Large intestine (tissue), 3 donors: ENCODE measurements around the gene GRAMD1B. TPM values are rescaled to one million over a fixed set of nuclear protein-coding genes. Genes with fewer than 3 reads are reported as not detected.
"Not testable (repeated sequence)": the region's sequence is repeated elsewhere in the genome, so short reads cannot be mapped to it uniquely, and the experiment has no call there.

Experiments
- DNase-seq, 2 donors: peaks; one replicate each; pipeline versions ENCODE4 v3.0.0 to v3.0.0-alpha.2; 2013
- H3K27ac ChIP-seq: one replicate; pipeline ENCODE4 v1.5.1; 2013; ENCODE audit warnings: low read length
- H3K27me3 ChIP-seq: 2 replicates; pipeline ENCODE4 v1.6.1; 2013; ENCODE audit warnings: low read length; ENCODE audit not compliant: control insufficient read depth, insufficient read depth
- H3K36me3 ChIP-seq: 2 replicates; pipeline ENCODE4 v1.6.1; 2013; ENCODE audit warnings: low read length; ENCODE audit not compliant: control insufficient read depth, insufficient read depth
- H3K4me1 ChIP-seq: one replicate; pipeline ENCODE4 v1.6.1; 2013; ENCODE audit warnings: low read length; ENCODE audit not compliant: control insufficient read depth, insufficient read depth
- H3K4me3 ChIP-seq: one replicate; pipeline ENCODE4 v1.5.1; 2013; ENCODE audit warnings: low read length
- H3K9me3 ChIP-seq: one replicate; pipeline ENCODE4 v1.6.1; 2013; ENCODE audit warnings: mild to moderate bottlenecking, low read depth, low read length, moderate library complexity; ENCODE audit not compliant: control insufficient read depth
- WGBS: methylation state at CpG from one replicate; pipeline ENCODE4 v1.1.5; 2013; ENCODE audit warnings: low lambda C conversion rate; ENCODE audit not compliant: insufficient coverage; 5-methylcytosine and 5-hydroxymethylcytosine counted together
- polyA plus RNA-seq: library from polyadenylated mRNA; unstranded; fragments of 120-200 nt; gene quantifications from one replicate; pipeline ENCODE4 v1.2.1, GENCODE V29; 2013

GRAMD1B gene
- polyA plus RNA-seq, 1 donor = 51.5 TPM

- Histone ChIP-seq H3K27me3 (peaks cover 31% of the 10 kb centered on the region), H3K4me1 (peaks cover 15% of the 10 kb centered on the region), H3K9me3 (no peaks in the 10 kb centered on the region), H3K4me3 (peak overlapping the region; percentile 58), H3K27ac (peak overlapping the region; percentile 49), H3K36me3 (no peaks in the 10 kb centered on the region)
- DNase-seq = peak; percentile 23 to 79
- WGBS = no CpG with 5 or more reads among the region's 64 CpGs
These were observed 223.9 kb downstream of the GRAMD1B start for GRCh38 chr11:123653827-123654565.

- DNase-seq = peak; percentile 71 to 90
- Histone ChIP-seq H3K9me3 (no peaks in the 10 kb centered on the region), H3K4me1 (peaks cover 15% of the 10 kb centered on the region), H3K27me3 (peaks cover 34% of the 10 kb centered on the region), H3K27ac (peak within 1 kb of the TSS; percentile 49), H3K4me3 (peak within 1 kb of the TSS; percentile 58), H3K36me3 (no peaks in the 10 kb centered on the region)
- no CpG with 5 or more reads among the region's 44 CpGs for WGBS
These were observed 224.6 kb downstream of the GRAMD1B start, which contains the start of gene SCN3B for GRCh38 chr11:123654566-123655081. Gene SCN3B, minus strand, starts transcription at chr11:123654624. Its CDS starts 823 bp downstream, at chr11:123653801.

GRCh38 chr11:123659311-123659710, 229.2 kb downstream of the GRAMD1B start:
- Histone ChIP-seq H3K4me1 (peaks cover 8% of the 10 kb centered on the region), H3K9me3 (no peaks in the 10 kb centered on the region), H3K27ac (no peak overlapping the region), H3K4me3 (no peak overlapping the region), H3K36me3 (no peaks in the 10 kb centered on the region), H3K27me3 (peaks cover 12% of the 10 kb centered on the region)
- DNase-seq = no peak
- 100% methylated on average over 1 of the region's 2 CpGs for WGBS

- not testable (repeated sequence) for H3K4me3 ChIP-seq, H3K4me1 ChIP-seq, H3K27ac ChIP-seq, H3K9me3 ChIP-seq, H3K36me3 ChIP-seq, DNase-seq
- peaks cover 12% of the 10 kb centered on the region for H3K27me3 ChIP-seq
- no CpG with 5 or more reads among the region's 3 CpGs for WGBS
These were observed 229.9 kb downstream of the GRAMD1B start for GRCh38 chr11:123659965-123660364.

- WGBS = no CpG with 5 or more reads among the region's 1 CpG
- peak in 1 of 2 donors; percentile 36 for DNase-seq
- Histone ChIP-seq H3K27ac (no peak overlapping the region), H3K4me1 (no peaks in the 10 kb centered on the region), H3K36me3 (no peaks in the 10 kb centered on the region), H3K9me3 (no peaks in the 10 kb centered on the region), H3K27me3 (peaks cover 2% of the 10 kb centered on the region), H3K4me3 (no peak overlapping the region)
These were observed 235.2 kb downstream of the GRAMD1B start for GRCh38 chr11:123665306-123665705.

- Histone ChIP-seq H3K27me3 (peaks cover 6% of the 10 kb centered on the region), H3K27ac (no peak overlapping the region), H3K36me3 (no peaks in the 10 kb centered on the region), H3K9me3 (no peaks in the 10 kb centered on the region), H3K4me3 (no peak overlapping the region), H3K4me1 (no peaks in the 10 kb centered on the region)
- WGBS = no CpG with 5 or more reads among the region's 1 CpG
- no peak for DNase-seq
These were observed 240.0 kb downstream of the GRAMD1B start for GRCh38 chr11:123670081-123670480.

GRCh38 chr11:123671534-123671933, 241.5 kb downstream of the GRAMD1B start:
- Histone ChIP-seq H3K27ac (no peak overlapping the region), H3K4me3 (no peak overlapping the region), H3K4me1 (no peaks in the 10 kb centered on the region), H3K27me3 (peaks cover 9% of the 10 kb centered on the region), H3K9me3 (no peaks in the 10 kb centered on the region), H3K36me3 (no peaks in the 10 kb centered on the region)
- WGBS = no CpG with 5 or more reads among the region's 9 CpGs
- DNase-seq = no peak

- no peak for DNase-seq
- no peaks in the 10 kb centered on the region for H3K4me1 ChIP-seq
- H3K4me3 ChIP-seq = no peak overlapping the region
- H3K36me3 ChIP-seq = no peaks in the 10 kb centered on the region
- no peaks in the 10 kb centered on the region for H3K9me3 ChIP-seq
- peaks cover 9% of the 10 kb centered on the region for H3K27me3 ChIP-seq
- no peak overlapping the region for H3K27ac ChIP-seq
- 100% methylated on average over 1 of the region's 5 CpGs for WGBS
These were observed 242.5 kb downstream of the GRAMD1B start for GRCh38 chr11:123672568-123672967.

- H3K4me3 ChIP-seq = no peak overlapping the region
- peaks cover 12% of the 10 kb centered on the region for H3K27me3 ChIP-seq
- no peak overlapping the region for H3K27ac ChIP-seq
- no peaks in the 10 kb centered on the region for H3K36me3 ChIP-seq
- DNase-seq = no peak
- no peaks in the 10 kb centered on the region for H3K4me1 ChIP-seq
- H3K9me3 ChIP-seq = no peaks in the 10 kb centered on the region
- WGBS = 100% methylated on average over 1 of the region's 2 CpGs
These were observed 244.2 kb downstream of the GRAMD1B start for GRCh38 chr11:123674297-123674696.
